ENCODE results near the gene DDIT3. TPM values are rescaled to one million over a fixed set of nuclear protein-coding genes. Genes with fewer than 3 reads are reported as not detected.

Gene DDIT3
- total RNA-seq, 1 experiment from 2014 or later = 3.4 TPM

- TF ChIP-seq ZNF219 (CRISPR knock-in tag; IDR thresholded peaks at IDR 0.05; ENCODE audit: borderline replicate concordance) (no peak), MYBL2 (CRISPR knock-in tag; IDR thresholded peaks at IDR 0.05) (peak; percentile 39; the same call in 1 of the 2 replicates), HMGXB4 (CRISPR knock-in tag; IDR thresholded peaks at IDR 0.05) (peak; percentile 77), JUN (CRISPR knock-in tag; IDR thresholded peaks at IDR 0.05) (no peak), KAT7 (CRISPR knock-in tag; IDR thresholded peaks at IDR 0.05; ENCODE audit: borderline replicate concordance) (no peak), NFATC4 (CRISPR knock-in tag; IDR thresholded peaks at IDR 0.05) (no peak), ESRRA (CRISPR knock-in tag; IDR thresholded peaks at IDR 0.05; ENCODE audit: borderline replicate concordance) (no peak), ATF3 (CRISPR knock-in tag; conservative IDR thresholded peaks at IDR 0.05) (peak; percentile 96), GABPB1 (CRISPR knock-in tag; IDR thresholded peaks at IDR 0.05) (peak; percentile 100), ZNF671 (CRISPR knock-in tag; IDR thresholded peaks at IDR 0.05) (no peak), GTF2I (CRISPR knock-in tag; conservative IDR thresholded peaks at IDR 0.05) (peak; percentile 90), NR3C1 (CRISPR knock-in tag; conservative IDR thresholded peaks at IDR 0.05; ENCODE audit: low read depth) (no peak), HMGA2 (CRISPR knock-in tag; IDR thresholded peaks at IDR 0.05) (no peak), FOXP1 (CRISPR knock-in tag; IDR thresholded peaks at IDR 0.05; ENCODE audit: borderline replicate concordance) (no peak), JAZF1 (CRISPR knock-in tag; IDR thresholded peaks at IDR 0.05) (no peak), NFE2L1 (CRISPR knock-in tag; IDR thresholded peaks at IDR 0.05) (no peak; the same call in 1 of the 2 replicates), OVOL2 (CRISPR knock-in tag; IDR thresholded peaks at IDR 0.05; ENCODE audit: borderline replicate concordance) (no peak), TCF7 (CRISPR knock-in tag; IDR thresholded peaks at IDR 0.05; ENCODE audit: low read depth) (no peak), ETV6 (CRISPR knock-in tag; IDR thresholded peaks at IDR 0.05) (peak; percentile 77), IRF2 (CRISPR knock-in tag; IDR thresholded peaks at IDR 0.05; ENCODE audit: borderline replicate concordance, low read depth) (no peak), SP1 (CRISPR knock-in tag; conservative IDR thresholded peaks at IDR 0.05) (peak; percentile 42; the same call in 1 of the 2 replicates), FOXJ3 (CRISPR knock-in tag; IDR thresholded peaks at IDR 0.05; ENCODE audit: borderline replicate concordance) (no peak), ZNF317 (CRISPR knock-in tag; IDR thresholded peaks at IDR 0.05; ENCODE audit: borderline replicate concordance, low read depth) (no peak), ZNF138 (CRISPR knock-in tag; conservative IDR thresholded peaks at IDR 0.05) (no peak), NFYB (CRISPR knock-in tag; conservative IDR thresholded peaks at IDR 0.05; ENCODE audit: low read depth) (no peak)
- TF ChIP-seq, protein P1, sequence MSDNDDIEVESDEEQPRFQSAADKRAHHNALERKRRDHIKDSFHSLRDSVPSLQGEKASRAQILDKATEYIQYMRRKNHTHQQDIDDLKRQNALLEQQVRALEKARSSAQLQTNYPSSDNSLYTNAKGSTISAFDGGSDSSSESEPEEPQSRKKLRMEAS (CRISPR knock-in tag; IDR thresholded peaks at IDR 0.05) = peak; percentile 96
- TF ChIP-seq, protein P2, sequence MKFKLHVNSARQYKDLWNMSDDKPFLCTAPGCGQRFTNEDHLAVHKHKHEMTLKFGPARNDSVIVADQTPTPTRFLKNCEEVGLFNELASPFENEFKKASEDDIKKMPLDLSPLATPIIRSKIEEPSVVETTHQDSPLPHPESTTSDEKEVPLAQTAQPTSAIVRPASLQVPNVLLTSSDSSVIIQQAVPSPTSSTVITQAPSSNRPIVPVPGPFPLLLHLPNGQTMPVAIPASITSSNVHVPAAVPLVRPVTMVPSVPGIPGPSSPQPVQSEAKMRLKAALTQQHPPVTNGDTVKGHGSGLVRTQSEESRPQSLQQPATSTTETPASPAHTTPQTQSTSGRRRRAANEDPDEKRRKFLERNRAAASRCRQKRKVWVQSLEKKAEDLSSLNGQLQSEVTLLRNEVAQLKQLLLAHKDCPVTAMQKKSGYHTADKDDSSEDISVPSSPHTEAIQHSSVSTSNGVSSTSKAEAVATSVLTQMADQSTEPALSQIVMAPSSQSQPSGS (CRISPR knock-in tag; IDR thresholded peaks at IDR 0.05; ENCODE audit: borderline replicate concordance, low read depth) = no peak
- TF ChIP-seq, protein P3, sequence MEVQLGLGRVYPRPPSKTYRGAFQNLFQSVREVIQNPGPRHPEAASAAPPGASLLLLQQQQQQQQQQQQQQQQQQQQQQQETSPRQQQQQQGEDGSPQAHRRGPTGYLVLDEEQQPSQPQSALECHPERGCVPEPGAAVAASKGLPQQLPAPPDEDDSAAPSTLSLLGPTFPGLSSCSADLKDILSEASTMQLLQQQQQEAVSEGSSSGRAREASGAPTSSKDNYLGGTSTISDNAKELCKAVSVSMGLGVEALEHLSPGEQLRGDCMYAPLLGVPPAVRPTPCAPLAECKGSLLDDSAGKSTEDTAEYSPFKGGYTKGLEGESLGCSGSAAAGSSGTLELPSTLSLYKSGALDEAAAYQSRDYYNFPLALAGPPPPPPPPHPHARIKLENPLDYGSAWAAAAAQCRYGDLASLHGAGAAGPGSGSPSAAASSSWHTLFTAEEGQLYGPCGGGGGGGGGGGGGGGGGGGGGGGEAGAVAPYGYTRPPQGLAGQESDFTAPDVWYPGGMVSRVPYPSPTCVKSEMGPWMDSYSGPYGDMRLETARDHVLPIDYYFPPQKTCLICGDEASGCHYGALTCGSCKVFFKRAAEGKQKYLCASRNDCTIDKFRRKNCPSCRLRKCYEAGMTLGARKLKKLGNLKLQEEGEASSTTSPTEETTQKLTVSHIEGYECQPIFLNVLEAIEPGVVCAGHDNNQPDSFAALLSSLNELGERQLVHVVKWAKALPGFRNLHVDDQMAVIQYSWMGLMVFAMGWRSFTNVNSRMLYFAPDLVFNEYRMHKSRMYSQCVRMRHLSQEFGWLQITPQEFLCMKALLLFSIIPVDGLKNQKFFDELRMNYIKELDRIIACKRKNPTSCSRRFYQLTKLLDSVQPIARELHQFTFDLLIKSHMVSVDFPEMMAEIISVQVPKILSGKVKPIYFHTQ (CRISPR knock-in tag; IDR thresholded peaks at IDR 0.05) = no peak
- TF ChIP-seq, protein P4, sequence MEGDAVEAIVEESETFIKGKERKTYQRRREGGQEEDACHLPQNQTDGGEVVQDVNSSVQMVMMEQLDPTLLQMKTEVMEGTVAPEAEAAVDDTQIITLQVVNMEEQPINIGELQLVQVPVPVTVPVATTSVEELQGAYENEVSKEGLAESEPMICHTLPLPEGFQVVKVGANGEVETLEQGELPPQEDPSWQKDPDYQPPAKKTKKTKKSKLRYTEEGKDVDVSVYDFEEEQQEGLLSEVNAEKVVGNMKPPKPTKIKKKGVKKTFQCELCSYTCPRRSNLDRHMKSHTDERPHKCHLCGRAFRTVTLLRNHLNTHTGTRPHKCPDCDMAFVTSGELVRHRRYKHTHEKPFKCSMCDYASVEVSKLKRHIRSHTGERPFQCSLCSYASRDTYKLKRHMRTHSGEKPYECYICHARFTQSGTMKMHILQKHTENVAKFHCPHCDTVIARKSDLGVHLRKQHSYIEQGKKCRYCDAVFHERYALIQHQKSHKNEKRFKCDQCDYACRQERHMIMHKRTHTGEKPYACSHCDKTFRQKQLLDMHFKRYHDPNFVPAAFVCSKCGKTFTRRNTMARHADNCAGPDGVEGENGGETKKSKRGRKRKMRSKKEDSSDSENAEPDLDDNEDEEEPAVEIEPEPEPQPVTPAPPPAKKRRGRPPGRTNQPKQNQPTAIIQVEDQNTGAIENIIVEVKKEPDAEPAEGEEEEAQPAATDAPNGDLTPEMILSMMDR (IDR thresholded peaks at IDR 0.05) = no peak
These were observed 32.5 kb downstream of the DDIT3 start, which contains the start of gene MARS1 (continued) for GRCh38 chr12:57487597-57488401.

Data from WTC11 (cell line).